NCI-H2196 treated with DMSO at 0.1 percent for 48 hours (cell line): ENCODE measurements around the gene FIGNL2.
A peak's percentile ranks its signal among the peaks of the same experiment; 100 is the strongest.
"Not testable (repeated sequence)": the region's sequence is repeated elsewhere in the genome, so short reads cannot be mapped to it uniquely, and the experiment has no call there.

Experiments
- DNase-seq: peaks from one replicate; lab custom pipeline; 2025; ENCODE audit not compliant: unreplicated experiment; lab: John Stamatoyannopoulos, UW

The FIGNL2 gene

GRCh38 chr12:51836827-51837173 is 11.7 kb downstream of the FIGNL2 start:
- DNase-seq: no peak

- no peak for DNase-seq
Measured at GRCh38 chr12:51836041-51836826, 12.3 kb downstream of the FIGNL2 start.

- DNase-seq: no peak
Measured at GRCh38 chr12:51834411-51834810, 14.1 kb downstream of the FIGNL2 start.

- DNase-seq: no peak
Measured at GRCh38 chr12:51833448-51834227, 14.9 kb downstream of the FIGNL2 start.

- no peak for DNase-seq
Measured at GRCh38 chr12:51832354-51833107, 16.0 kb downstream of the FIGNL2 start.

GRCh38 chr12:51831817-51832216 is 16.7 kb downstream of the FIGNL2 start:
- DNase-seq: not testable (repeated sequence)

GRCh38 chr12:51829641-51830040 is 18.9 kb downstream of the FIGNL2 start:
- no peak for DNase-seq

- DNase-seq: no peak
Measured at GRCh38 chr12:51829011-51829481, 19.5 kb downstream of the FIGNL2 start.

- no peak for DNase-seq
Measured at GRCh38 chr12:51827925-51828818, 20.3 kb downstream of the FIGNL2 start.

GRCh38 chr12:51826881-51827280 is 21.6 kb downstream of the FIGNL2 start:
- no peak for DNase-seq

GRCh38 chr12:51825216-51825615 is 23.3 kb downstream of the FIGNL2 start:
- no peak for DNase-seq

GRCh38 chr12:51823875-51824565 is 24.5 kb downstream of the FIGNL2 start:
- DNase-seq: peak; percentile 67

- peak; percentile 11 for DNase-seq
Measured at GRCh38 chr12:51822956-51823355, 25.6 kb downstream of the FIGNL2 start.

GRCh38 chr12:51822261-51822616 is 26.3 kb downstream of the FIGNL2 start:
- DNase-seq: no peak

- no peak for DNase-seq
Measured at GRCh38 chr12:51821440-51822260, 26.9 kb downstream of the FIGNL2 start.

GRCh38 chr12:51820526-51821439 is 27.7 kb downstream of the FIGNL2 start:
- peak; percentile 61 for DNase-seq

GRCh38 chr12:51819736-51820525 is 28.6 kb downstream of the FIGNL2 start:
- DNase-seq: no peak
